Spleen (tissue), 11 donors: ENCODE measurements around the gene EXT2. TPM values are rescaled to one million over a fixed set of nuclear protein-coding genes. Genes with fewer than 3 reads are reported as not detected.

Source experiments
- DNase-seq: peaks from one replicate; pipeline ENCODE4 v3.0.0-alpha.2; 2020
- H3K27ac ChIP-seq, 8 donors: fragments of 200-600 bp; sonication (generic) in 7 of 8; 1 replicate in 4 of 8; 2 replicates in 4 of 8; pipeline versions ENCODE4 v1.5.0 to v1.8.0; 2016 to 2021; ENCODE audit warnings: inconsistent platforms in 4 of 8, mild to moderate bottlenecking in 4 of 8, moderate library complexity in 1 of 8
- H3K27me3 ChIP-seq, 7 donors: fragments of 200-600 bp; sonication (generic) in 6 of 7; replicated peaks in 1 of 7; 1 replicate in 4 of 7; 2 replicates in 3 of 7; pipeline versions ENCODE4 v1.5.0 to v1.8.0; 2016 to 2021; ENCODE audit warnings: inconsistent platforms in 3 of 7, mild to moderate bottlenecking in 1 of 7
- H3K36me3 ChIP-seq, 6 donors: fragments of 200-600 bp; sonication (generic) in 5 of 6; 1 replicate in 4 of 6; 2 replicates in 2 of 6; pipeline versions ENCODE4 v1.5.0 to v1.8.0; 2016 to 2021; ENCODE audit warnings: inconsistent platforms in 2 of 6
- H3K4me1 ChIP-seq, 6 donors: fragments of 200-600 bp; sonication (generic) in 5 of 6; 1 replicate in 3 of 6; 2 replicates in 3 of 6; pipeline versions ENCODE4 v1.5.0 to v1.8.0; 2016 to 2021; ENCODE audit warnings: inconsistent platforms in 3 of 6
- H3K4me3 ChIP-seq, 8 donors: fragments of 200-600 bp; sonication (generic) in 7 of 8; 1 replicate in 4 of 8; 2 replicates in 4 of 8; pipeline versions ENCODE4 v1.5.0 to v1.8.0; 2016 to 2021; ENCODE audit warnings: inconsistent platforms in 4 of 8, mild to moderate bottlenecking in 4 of 8, moderate library complexity in 2 of 8
- H3K9me3 ChIP-seq, 8 donors: fragments of 200-600 bp; sonication (generic) in 7 of 8; 1 replicate in 4 of 8; 2 replicates in 4 of 8; pipeline versions ENCODE4 v1.5.0 to v1.8.0; 2016 to 2021; ENCODE audit warnings: inconsistent platforms in 4 of 8
- CTCF ChIP-seq, 11 experiments: fragments of 200-600 bp in 7 of 11; fragments of 450-650 bp in 4 of 11; sonication (generic) in 4 of 11; IDR thresholded peaks in 8 of 11; conservative IDR thresholded peaks in 3 of 11; 1 replicate in 7 of 11; 2 replicates in 4 of 11; pipeline versions ENCODE4 v1.4.0 to v1.8.0; 2016 to 2021; ENCODE audit warnings: antibody characterized with exemption in 11 of 11, inconsistent platforms in 4 of 11, mild to moderate bottlenecking in 1 of 11
- POLR2A ChIP-seq, 3 donors: fragments of 450-650 bp; IDR thresholded peaks; one replicate each; pipeline ENCODE4 v1.5.1; 2017; ENCODE audit warnings: antibody characterized with exemption in 3 of 3, mild to moderate bottlenecking in 1 of 3
- POLR2AphosphoS5 ChIP-seq, 3 donors: sonication (generic); formaldehyde crosslinking; IDR thresholded peaks; one replicate each; pipeline ENCODE4 v1.5.1; 2017; ENCODE audit warnings: antibody characterized with exemption in 3 of 3
- WGBS, 5 donors: extraction: QIAGEN DNeasy Blood & Tissue Kit in 3 of 5; methylation state at CpG; one replicate each; pipeline versions ENCODE4 v1.1.5 to v1.1.7; 2013 to 2018; 5-methylcytosine and 5-hydroxymethylcytosine counted together
- intact Hi-C: fragments of 100-400 bp; cut with DNase I; formaldehyde crosslinking; loops from one replicate; pipeline ENCODE4 v1.15.0; 2023; ENCODE audit warnings: low total_unique reads
- polyA plus RNA-seq, 3 donors: library from polyadenylated mRNA; stranded (reverse); fragments of 200-250 nt; gene quantifications; one replicate each; pipeline ENCODE4 v1.2.1, GENCODE V29; 2013
- total RNA-seq, 7 donors: library from RNA; depleted of rRNA in 3 of 7; stranded (reverse); fragments of >200 nt in 3 of 7; fragmentation: NEBNext Ultra II Directional in 4 of 7; extraction: Animal tissue kit (Norgen Biotek cat#: 25700) in 4 of 7; gene quantifications; one replicate each; pipeline versions ENCODE4 v1.1.0 to v1.2.1, GENCODE V29; 2016 to 2021
- donor health status: healthy with polysubstance abuse.
- donor health status: DM: no; HTN: no; CAD: no; lungs with moderate emphysema.
- donor health status: DM: no; HTN: no; CAD: no.
- donor health status: Bipolar disorder and iron deficiency.
- donor health status: healthy.
- donor health status: DM: no; HTN: no; CAD: no.
- donor health status: DM: yes; HTN: yes; CAD: no.

The EXT2 gene
- total and polyA plus RNA-seq, 10 donors = 10.0 to 60.1 (median 41.3) TPM

- intact Hi-C loops = no loop called here
- Histone ChIP-seq H3K27ac (no peak overlapping the region), H3K9me3 (peaks cover 3 to 17% (median 14%) of the 10 kb centered on the region in 8 donors), H3K4me1 (peaks cover 0 to 22% (median 0%) of the 10 kb centered on the region in 6 donors), H3K4me3 (no peak overlapping the region), H3K27me3 (no peaks in the 10 kb centered on the region), H3K36me3 (peaks cover 0 to 7% (median 0%) of the 10 kb centered on the region in 6 donors)
- 89 to 93% (median 92%) methylated on average over 8 of the region's 8 CpGs for WGBS, 5 donors
- TF ChIP-seq POLR2AphosphoS5 (IDR thresholded peaks at IDR 0.05) (peak in 1 of 3 donors; percentile 8), CTCF (IDR thresholded peaks at IDR 0.05 in 8 of 11, conservative IDR thresholded peaks at IDR 0.05 in 3 of 11) (no peak)
- no peak for DNase-seq
Measured at GRCh38 chr11:44257338-44258189, 162.1 kb downstream of the EXT2 start.

DNA sequence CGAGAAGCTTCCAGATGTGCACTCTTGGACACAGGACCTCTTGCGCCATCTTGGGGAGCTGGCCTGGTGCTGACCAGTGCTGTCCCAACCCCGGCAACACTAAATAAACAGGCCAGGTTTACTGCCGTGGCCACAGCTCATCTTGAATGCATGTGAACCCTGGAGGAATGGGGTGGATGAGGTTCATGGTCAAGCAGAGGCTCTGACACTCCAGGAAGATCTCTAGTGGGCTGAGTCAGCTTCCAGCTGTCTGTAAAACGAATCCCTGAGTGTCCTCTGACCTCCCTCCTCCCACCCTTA lies 162.7 kb downstream of the EXT2 start:
- WGBS, 5 donors = 70 to 87% (median 84%) methylated on average over 5 of the region's 5 CpGs
- Histone ChIP-seq H3K9me3 (peaks cover 0 to 12% (median 9%) of the 10 kb centered on the region in 8 donors), H3K4me3 (no peak overlapping the region), H3K27ac (no peak overlapping the region), H3K27me3 (peaks cover 0 to under 1% (median 0%) of the 10 kb centered on the region in 7 donors), H3K36me3 (peaks cover 0 to 1% (median 0%) of the 10 kb centered on the region in 6 donors), H3K4me1 (peaks cover 0 to 22% (median 0%) of the 10 kb centered on the region in 6 donors)
- DNase-seq = no peak
- TF ChIP-seq POLR2A (IDR thresholded peaks at IDR 0.05) = no peak
- TF ChIP-seq POLR2AphosphoS5 (IDR thresholded peaks at IDR 0.05) = no peak
- TF ChIP-seq CTCF (IDR thresholded peaks at IDR 0.05 in 8 of 11, conservative IDR thresholded peaks at IDR 0.05 in 3 of 11) = no peak
- intact Hi-C loops = no loop called here

GRCh38 chr11:44258839-44259420 lies 163.5 kb downstream of the EXT2 start:
- no peak overlapping the region for H3K4me3 ChIP-seq
- peaks cover 0 to 4% (median 1%) of the 10 kb centered on the region in 8 donors for H3K9me3 ChIP-seq
- no peak overlapping the region for H3K27ac ChIP-seq
- WGBS, 5 donors = 70 to 95% (median 79%) methylated on average over 2 to 5 of the region's 5 CpGs
- H3K4me1 ChIP-seq = peaks cover 0 to 22% (median 0%) of the 10 kb centered on the region in 6 donors
- no peaks in the 10 kb centered on the region for H3K36me3 ChIP-seq
- intact Hi-C loops = no loop called here
- H3K27me3 ChIP-seq = peaks cover 0 to 9% (median 0%) of the 10 kb centered on the region in 7 donors
- no peak for TF ChIP-seq CTCF (IDR thresholded peaks at IDR 0.05 in 8 of 11, conservative IDR thresholded peaks at IDR 0.05 in 3 of 11)
- no peak for TF ChIP-seq POLR2A (IDR thresholded peaks at IDR 0.05)
- TF ChIP-seq POLR2AphosphoS5 (IDR thresholded peaks at IDR 0.05) = no peak
- DNase-seq = no peak

- H3K4me1 ChIP-seq = peaks cover 0 to 22% (median 0%) of the 10 kb centered on the region in 6 donors
- no peak for DNase-seq
- no peak overlapping the region for H3K4me3 ChIP-seq
- intact Hi-C loops = no loop called here
- no peak overlapping the region for H3K27ac ChIP-seq
- 71 to 87% (median 80%) methylated on average over 4 of the region's 4 CpGs for WGBS, 5 donors
- no peaks in the 10 kb centered on the region for H3K9me3 ChIP-seq
- H3K27me3 ChIP-seq = peaks cover 0 to 20% (median 0%) of the 10 kb centered on the region in 7 donors
- no peaks in the 10 kb centered on the region for H3K36me3 ChIP-seq
- TF ChIP-seq POLR2A (IDR thresholded peaks at IDR 0.05) (no peak), CTCF (IDR thresholded peaks at IDR 0.05 in 8 of 11, conservative IDR thresholded peaks at IDR 0.05 in 3 of 11) (no peak), POLR2AphosphoS5 (IDR thresholded peaks at IDR 0.05) (no peak)
Measured at GRCh38 chr11:44260081-44260480, 164.6 kb downstream of the EXT2 start.
